Measurements from ENCODE around the gene BICD1.

- TF ChIP-seq POLR2A (IDR thresholded peaks at IDR 0.05) (no peak), CTCF (IDR thresholded peaks at IDR 0.05) (no peak)
Measured at GRCh38 chr12:32322354-32322753, 215.7 kb downstream of the BICD1 start.
